ENCODE measurements around the gene EXOC6B. TPM values are rescaled to one million over a fixed set of nuclear protein-coding genes. Genes with fewer than 3 reads are reported as not detected.
"Not testable (repeated sequence)": the region's sequence is repeated elsewhere in the genome, so short reads cannot be mapped to it uniquely, and the experiment has no call there.

The EXOC6B gene
- total and polyA plus RNA-seq, 3 donors from 2014 or later, result 27.7 to 45.2 (median 31.7) TPM

DNA sequence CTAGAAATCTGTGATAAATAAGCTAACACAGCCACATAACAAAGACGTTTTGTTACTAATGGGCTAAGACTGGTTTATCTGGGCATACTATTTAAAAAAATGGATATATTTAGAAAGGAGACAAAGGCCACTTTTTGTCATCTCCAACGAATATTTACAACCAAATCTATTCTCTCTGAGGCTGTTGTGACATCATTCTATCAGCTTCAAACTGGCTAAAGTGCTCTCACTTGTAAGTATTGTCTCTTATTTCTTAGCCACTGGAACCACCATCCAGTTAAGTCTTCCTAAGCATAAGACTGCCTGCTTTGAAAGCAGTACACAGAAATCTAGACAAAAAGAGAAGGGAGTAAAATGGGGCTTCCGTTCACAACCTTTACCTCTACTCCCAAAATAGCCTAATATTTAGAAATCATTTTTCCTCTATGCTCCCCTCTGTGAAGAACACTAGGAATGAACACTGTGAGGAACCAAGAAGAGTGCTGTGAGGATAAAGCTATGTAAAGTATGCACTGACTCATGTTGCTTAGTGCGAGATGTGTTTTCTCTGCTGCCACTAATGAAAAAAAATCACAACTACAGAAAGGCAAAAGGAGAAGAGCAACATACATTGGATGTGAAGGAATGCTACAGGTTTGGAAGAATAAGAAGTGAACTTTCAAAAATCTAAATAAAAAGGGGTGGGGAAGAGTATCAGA is 264.1 kb downstream of the EXOC6B start:
- H3K27me3 ChIP-seq, result no peaks in the 10 kb centered on the region
- no peak overlapping the region for H3K4me3 ChIP-seq
- TF ChIP-seq CTCF (IDR thresholded peaks at IDR 0.05) (no peak), POLR2A (IDR thresholded peaks at IDR 0.05) (no peak)
- no peak overlapping the region for H3K27ac ChIP-seq
- 49 to 50% methylated on average over 4 of the region's 4 CpGs for WGBS, 2 donors
- H3K4me1 ChIP-seq, result no peaks in the 10 kb centered on the region
- DNase-seq, result no peak
- no peaks in the 10 kb centered on the region for H3K36me3 ChIP-seq (ENCODE audit: low read depth, missing control alignments)
- H3K9me3 ChIP-seq, result no peaks in the 10 kb centered on the region
- intact Hi-C loops (cut with DNase I; ENCODE audit: low total_unique reads), result no loop called here

DNA sequence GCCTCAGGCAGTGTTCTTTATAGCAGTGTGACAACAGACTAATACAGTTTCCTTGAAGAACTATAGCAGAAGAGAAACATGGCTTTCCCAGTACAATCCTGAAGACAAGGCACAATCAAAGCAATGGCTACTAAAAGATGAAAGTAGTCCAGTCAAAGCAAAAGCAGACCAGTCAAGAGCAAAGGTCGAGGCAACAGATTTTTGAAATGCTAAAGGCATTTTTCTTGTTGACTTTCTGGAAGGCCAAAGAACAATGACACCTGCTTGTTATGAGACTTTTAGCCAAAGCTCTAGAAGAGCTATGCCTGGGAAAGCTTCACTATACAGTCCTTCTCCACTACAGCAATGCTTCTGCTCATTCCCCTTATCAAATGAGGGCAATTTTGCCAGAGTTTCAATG is 269.9 kb downstream of the EXOC6B start:
- WGBS, 2 donors, result 94 to 95% methylated on average over 1 of the region's 1 CpG
- DNase-seq, result no peak
- no peaks in the 10 kb centered on the region for H3K27me3 ChIP-seq
- TF ChIP-seq POLR2A (IDR thresholded peaks at IDR 0.05), result no peak
- TF ChIP-seq CTCF (IDR thresholded peaks at IDR 0.05), result no peak
- no peak overlapping the region for H3K27ac ChIP-seq
- H3K9me3 ChIP-seq, result no peaks in the 10 kb centered on the region
- no peak overlapping the region for H3K4me3 ChIP-seq
- no peaks in the 10 kb centered on the region for H3K36me3 ChIP-seq (ENCODE audit: low read depth, missing control alignments)
- intact Hi-C loops (cut with DNase I; ENCODE audit: low total_unique reads), result no loop called here
- no peaks in the 10 kb centered on the region for H3K4me1 ChIP-seq

GRCh38 chr2:72555363-72555762 is 270.5 kb downstream of the EXOC6B start:
- intact Hi-C loops (cut with DNase I; ENCODE audit: low total_unique reads), result not testable (repeated sequence)
- 95 to 100% methylated on average over 1 of the region's 1 CpG for WGBS, 2 donors

DNA sequence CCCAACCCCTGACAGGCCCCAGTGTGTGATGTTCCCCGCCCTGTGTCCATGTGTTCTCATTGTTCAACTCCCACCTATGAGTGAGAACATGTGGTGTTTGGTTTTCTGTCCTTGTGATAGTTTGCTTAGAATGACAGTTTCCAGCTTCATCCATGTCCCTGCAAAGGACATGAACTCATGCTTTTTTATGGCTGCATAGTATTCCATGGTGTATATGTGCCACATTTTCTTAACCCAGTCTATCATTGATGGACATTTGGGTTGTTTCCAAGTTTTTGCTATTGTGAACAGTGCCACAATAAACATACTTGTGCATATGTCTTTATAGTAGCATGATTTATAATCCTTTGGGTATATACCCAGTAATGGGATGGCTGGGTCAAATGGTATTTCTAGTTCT is 270.9 kb downstream of the EXOC6B start:
- H3K4me3 ChIP-seq; intact Hi-C loops (cut with DNase I; ENCODE audit: low total_unique reads); DNase-seq; H3K9me3 ChIP-seq; H3K27ac ChIP-seq; H3K27me3 ChIP-seq; H3K36me3 ChIP-seq (ENCODE audit: low read depth, missing control alignments); H3K4me1 ChIP-seq: not testable (repeated sequence)
- WGBS, 2 donors, result 100% methylated on average over 1 of the region's 1 CpG

More at GRCh38 chr2:72555363-72555762, 270.5 kb downstream of the EXOC6B start:
- DNase-seq; H3K4me3 ChIP-seq; H3K9me3 ChIP-seq; H3K36me3 ChIP-seq (ENCODE audit: low read depth, missing control alignments); H3K27ac ChIP-seq; H3K27me3 ChIP-seq; H3K4me1 ChIP-seq: not testable (repeated sequence)

DNA sequence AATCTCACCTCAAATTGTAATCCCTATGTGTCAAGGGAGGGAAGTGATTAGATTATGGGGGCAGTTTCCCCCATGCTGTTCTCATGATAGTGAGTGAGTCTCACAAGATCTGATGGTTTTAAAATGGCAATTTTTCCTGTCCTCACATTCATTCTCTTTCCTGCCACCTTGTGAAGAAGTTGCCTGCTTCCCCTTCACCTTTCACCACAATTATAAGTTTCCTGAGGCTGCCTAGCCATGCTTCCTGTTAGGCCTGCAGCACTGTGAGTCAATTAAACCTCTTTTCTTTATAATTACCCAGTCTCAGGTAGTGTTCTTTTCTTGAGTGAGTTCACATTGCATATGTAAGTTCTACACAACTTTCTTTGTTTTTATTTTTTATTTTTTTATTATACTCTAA is 271.5 kb downstream of the EXOC6B start:
- no peaks in the 10 kb centered on the region for H3K9me3 ChIP-seq
- no peak for TF ChIP-seq POLR2A (IDR thresholded peaks at IDR 0.05)
- no peak for TF ChIP-seq CTCF (IDR thresholded peaks at IDR 0.05)
- H3K4me3 ChIP-seq, result no peak overlapping the region
- H3K27ac ChIP-seq, result no peak overlapping the region
- no peaks in the 10 kb centered on the region for H3K4me1 ChIP-seq
- no peaks in the 10 kb centered on the region for H3K27me3 ChIP-seq
- DNase-seq, result no peak
- no peaks in the 10 kb centered on the region for H3K36me3 ChIP-seq (ENCODE audit: low read depth, missing control alignments)
- intact Hi-C loops (cut with DNase I; ENCODE audit: low total_unique reads), result no loop called here

GRCh38 chr2:72548081-72548764 is 277.6 kb downstream of the EXOC6B start:
- Histone ChIP-seq H3K9me3 (no peaks in the 10 kb centered on the region), H3K4me1 (no peaks in the 10 kb centered on the region), H3K4me3 (no peak overlapping the region), H3K27me3 (no peaks in the 10 kb centered on the region), H3K27ac (no peak overlapping the region), H3K36me3 (ENCODE audit: low read depth, missing control alignments) (no peaks in the 10 kb centered on the region)
- 65 to 69% methylated on average over 5 of the region's 5 CpGs for WGBS, 2 donors
- intact Hi-C loops (cut with DNase I; ENCODE audit: low total_unique reads), result no loop called here
- TF ChIP-seq POLR2A (IDR thresholded peaks at IDR 0.05) (no peak), CTCF (IDR thresholded peaks at IDR 0.05) (no peak)
- no peak for DNase-seq
